GM18909 (cell line): ENCODE data around the gene C2orf42.
"Not testable (repeated sequence)": the region's sequence is repeated elsewhere in the genome, so short reads cannot be mapped to it uniquely, and the experiment has no call there.

Source experiments
- ATAC-seq: cut with Tn5 transposase; IDR thresholded peaks from one replicate; pipeline ENCODE4 v1.9.1; 2021; ENCODE audit warnings: mild to moderate bottlenecking; ENCODE audit not compliant: unreplicated experiment, poor library complexity

C2orf42 gene

GRCh38 chr2:70133491-70134322 is 57.1 kb downstream of the C2orf42 start:
- no peak for ATAC-seq

- no peak for ATAC-seq
Observed at GRCh38 chr2:70133127-70133452, 57.7 kb downstream of the C2orf42 start.

- ATAC-seq: peak; percentile 61
Observed at GRCh38 chr2:70132244-70133126, 58.3 kb downstream of the C2orf42 start.

GRCh38 chr2:70131344-70132143 is 59.3 kb downstream of the C2orf42 start:
- not testable (repeated sequence) for ATAC-seq

GRCh38 chr2:70128005-70128404 is 62.8 kb downstream of the C2orf42 start:
- ATAC-seq: no peak

- no peak for ATAC-seq
Observed at GRCh38 chr2:70126413-70126812, 64.4 kb downstream of the C2orf42 start.

- ATAC-seq: no peak
Observed at GRCh38 chr2:70125498-70125898, 65.3 kb downstream of the C2orf42 start.

GRCh38 chr2:70124983-70125480 is 65.8 kb downstream of the C2orf42 start:
- peak; percentile 38 for ATAC-seq

- ATAC-seq: no peak
Observed at GRCh38 chr2:70123829-70124116, 67.0 kb downstream of the C2orf42 start.

GRCh38 chr2:70123051-70123828 is 67.6 kb downstream of the C2orf42 start:
- no peak for ATAC-seq

- no peak for ATAC-seq
Observed at GRCh38 chr2:70122470-70122869, 68.3 kb downstream of the C2orf42 start.

GRCh38 chr2:70121627-70122372 is 69.0 kb downstream of the C2orf42 start:
- ATAC-seq: no peak

- no peak for ATAC-seq
Observed at GRCh38 chr2:70118798-70119454, 71.9 kb downstream of the C2orf42 start.

GRCh38 chr2:70116936-70117552 is 73.8 kb downstream of the C2orf42 start:
- ATAC-seq: no peak

GRCh38 chr2:70115646-70116442 is 75.0 kb downstream of the C2orf42 start:
- peak; percentile 59 for ATAC-seq

- ATAC-seq: no peak
Observed at GRCh38 chr2:70113359-70114070, 77.3 kb downstream of the C2orf42 start.
